Ishikawa (cell line): ENCODE data around the gene RNF220.

Source experiments
- CEBPB ChIP-seq: IDR thresholded peaks from 2 replicates; pipeline ENCODE4 v1.6.1; 2012
- CREB1 ChIP-seq: IDR thresholded peaks from 2 replicates; pipeline ENCODE4 v1.6.1; 2012; ENCODE audit warnings: low read depth
- EGR1 ChIP-seq: IDR thresholded peaks from 2 replicates; pipeline ENCODE4 v1.6.1; 2012
- EP300 ChIP-seq: IDR thresholded peaks from 2 replicates; pipeline ENCODE4 v1.6.1; 2012; ENCODE audit warnings: borderline replicate concordance
- FOXM1 ChIP-seq: IDR thresholded peaks from 2 replicates; pipeline ENCODE4 v1.6.1; 2012; ENCODE audit warnings: low read depth, borderline replicate concordance
- NFIC ChIP-seq: IDR thresholded peaks from 2 replicates; pipeline ENCODE4 v1.6.1; 2012
- RAD21 ChIP-seq: IDR thresholded peaks from 2 replicates; pipeline ENCODE4 v1.6.1; 2012; ENCODE audit warnings: low read depth
- TAF1 ChIP-seq: IDR thresholded peaks from 2 replicates; pipeline ENCODE4 v1.6.1; 2012; ENCODE audit warnings: low read depth, mild to moderate bottlenecking
- TCF12 ChIP-seq: IDR thresholded peaks from 2 replicates; pipeline ENCODE4 v1.6.1; 2012; ENCODE audit warnings: low read depth
- TEAD4 ChIP-seq: IDR thresholded peaks from 2 replicates; pipeline ENCODE4 v1.6.1; 2012
- YY1 ChIP-seq: IDR thresholded peaks from 2 replicates; pipeline ENCODE4 v1.6.1; 2012; ENCODE audit warnings: low read depth
- ZBTB7A ChIP-seq: IDR thresholded peaks from 2 replicates; pipeline ENCODE4 v1.6.1; 2012; ENCODE audit warnings: low read depth
- TF ChIP-seq, protein P1 (sequence below): IDR thresholded peaks from 2 replicates; pipeline ENCODE4 v1.6.1; 2012
- TF ChIP-seq, protein P2 (sequence below): IDR thresholded peaks from 2 replicates; pipeline ENCODE4 v1.6.1; 2012; ENCODE audit warnings: low read depth, mild to moderate bottlenecking
- TF ChIP-seq, protein P3 (sequence below): IDR thresholded peaks from 2 replicates; pipeline ENCODE4 v1.6.1; 2012

RNF220 gene

DNA sequence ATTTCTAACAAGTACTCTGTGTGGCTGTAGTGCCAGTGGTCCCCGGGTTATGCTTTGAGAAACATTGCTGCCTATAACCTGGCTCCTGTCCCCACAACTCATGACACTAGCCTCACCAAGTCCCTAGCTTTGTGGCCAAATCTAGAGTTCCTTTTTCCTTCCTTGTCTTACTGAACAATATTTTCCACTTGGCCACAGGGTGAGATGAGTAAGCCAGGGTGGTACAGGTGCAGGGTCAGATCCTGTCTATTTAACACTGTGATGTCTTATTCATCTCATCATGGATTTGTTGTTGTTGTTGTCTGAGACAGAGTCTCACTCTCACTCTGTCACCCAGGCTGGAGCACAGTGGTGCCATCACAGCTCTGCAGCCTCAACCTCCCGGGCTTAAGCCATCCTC lies 288.1 kb downstream of the RNF220 start:
- TF ChIP-seq FOXM1 (no peak), EGR1 (no peak), CEBPB (no peak), NFIC (no peak), TEAD4 (no peak), ZBTB7A (no peak)
- TF ChIP-seq, protein P1, sequence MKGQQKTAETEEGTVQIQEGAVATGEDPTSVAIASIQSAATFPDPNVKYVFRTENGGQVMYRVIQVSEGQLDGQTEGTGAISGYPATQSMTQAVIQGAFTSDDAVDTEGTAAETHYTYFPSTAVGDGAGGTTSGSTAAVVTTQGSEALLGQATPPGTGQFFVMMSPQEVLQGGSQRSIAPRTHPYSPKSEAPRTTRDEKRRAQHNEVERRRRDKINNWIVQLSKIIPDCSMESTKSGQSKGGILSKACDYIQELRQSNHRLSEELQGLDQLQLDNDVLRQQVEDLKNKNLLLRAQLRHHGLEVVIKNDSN = no peak
- TF ChIP-seq, protein P2, sequence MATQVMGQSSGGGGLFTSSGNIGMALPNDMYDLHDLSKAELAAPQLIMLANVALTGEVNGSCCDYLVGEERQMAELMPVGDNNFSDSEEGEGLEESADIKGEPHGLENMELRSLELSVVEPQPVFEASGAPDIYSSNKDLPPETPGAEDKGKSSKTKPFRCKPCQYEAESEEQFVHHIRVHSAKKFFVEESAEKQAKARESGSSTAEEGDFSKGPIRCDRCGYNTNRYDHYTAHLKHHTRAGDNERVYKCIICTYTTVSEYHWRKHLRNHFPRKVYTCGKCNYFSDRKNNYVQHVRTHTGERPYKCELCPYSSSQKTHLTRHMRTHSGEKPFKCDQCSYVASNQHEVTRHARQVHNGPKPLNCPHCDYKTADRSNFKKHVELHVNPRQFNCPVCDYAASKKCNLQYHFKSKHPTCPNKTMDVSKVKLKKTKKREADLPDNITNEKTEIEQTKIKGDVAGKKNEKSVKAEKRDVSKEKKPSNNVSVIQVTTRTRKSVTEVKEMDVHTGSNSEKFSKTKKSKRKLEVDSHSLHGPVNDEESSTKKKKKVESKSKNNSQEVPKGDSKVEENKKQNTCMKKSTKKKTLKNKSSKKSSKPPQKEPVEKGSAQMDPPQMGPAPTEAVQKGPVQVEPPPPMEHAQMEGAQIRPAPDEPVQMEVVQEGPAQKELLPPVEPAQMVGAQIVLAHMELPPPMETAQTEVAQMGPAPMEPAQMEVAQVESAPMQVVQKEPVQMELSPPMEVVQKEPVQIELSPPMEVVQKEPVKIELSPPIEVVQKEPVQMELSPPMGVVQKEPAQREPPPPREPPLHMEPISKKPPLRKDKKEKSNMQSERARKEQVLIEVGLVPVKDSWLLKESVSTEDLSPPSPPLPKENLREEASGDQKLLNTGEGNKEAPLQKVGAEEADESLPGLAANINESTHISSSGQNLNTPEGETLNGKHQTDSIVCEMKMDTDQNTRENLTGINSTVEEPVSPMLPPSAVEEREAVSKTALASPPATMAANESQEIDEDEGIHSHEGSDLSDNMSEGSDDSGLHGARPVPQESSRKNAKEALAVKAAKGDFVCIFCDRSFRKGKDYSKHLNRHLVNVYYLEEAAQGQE = no peak

DNA sequence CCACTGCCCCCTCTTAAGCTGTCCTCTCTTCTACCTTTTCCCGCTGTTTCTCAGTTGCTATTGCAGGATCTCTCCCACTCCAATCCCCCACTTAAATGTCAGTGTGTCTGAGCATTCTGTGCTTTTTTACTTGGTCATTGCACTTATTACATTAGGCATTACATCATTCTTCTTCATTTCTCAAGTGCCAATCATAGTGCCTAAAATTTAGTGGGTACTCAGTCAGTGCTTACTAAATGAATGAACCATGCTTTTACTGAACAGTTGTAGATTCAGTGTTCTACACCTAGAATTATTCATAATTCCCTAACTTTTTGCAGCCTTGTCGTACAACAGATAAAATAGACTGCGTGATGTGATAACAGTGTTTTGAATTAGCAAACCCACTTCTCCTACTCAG lies 288.8 kb downstream of the RNF220 start:
- TF ChIP-seq EGR1 (no peak), YY1 (no peak), NFIC (no peak), TAF1 (no peak), CEBPB (no peak), TEAD4 (no peak), EP300 (no peak), FOXM1 (no peak), TCF12 (no peak), ZBTB7A (no peak)
- TF ChIP-seq, protein P1 = no peak

GRCh38 chr1:44694863-44695478 lies 289.9 kb downstream of the RNF220 start:
- TF ChIP-seq ZBTB7A (no peak), TAF1 (no peak), RAD21 (no peak)
- TF ChIP-seq, protein P3, sequence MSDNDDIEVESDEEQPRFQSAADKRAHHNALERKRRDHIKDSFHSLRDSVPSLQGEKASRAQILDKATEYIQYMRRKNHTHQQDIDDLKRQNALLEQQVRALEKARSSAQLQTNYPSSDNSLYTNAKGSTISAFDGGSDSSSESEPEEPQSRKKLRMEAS = no peak
- TF ChIP-seq, protein P2 = no peak

DNA sequence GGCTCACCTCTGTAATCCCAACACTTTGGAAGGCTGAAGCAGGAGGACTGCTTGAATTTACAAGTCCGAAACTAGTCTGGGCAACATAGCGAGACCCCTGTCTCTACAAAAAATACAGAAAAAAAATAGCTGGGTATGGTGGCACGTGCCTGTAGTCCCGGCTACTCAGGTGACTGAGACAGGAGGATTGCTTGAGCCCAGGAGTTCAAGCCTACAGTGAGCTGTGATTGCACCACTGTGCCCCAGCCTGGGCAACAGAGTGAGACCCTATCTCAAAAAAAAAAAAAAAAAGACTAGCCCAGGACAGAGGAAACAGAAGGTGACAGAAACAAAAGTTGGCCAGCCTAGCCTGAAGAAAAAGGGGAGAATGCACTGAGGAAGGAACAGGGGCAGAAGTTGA lies 290.6 kb downstream of the RNF220 start:
- TF ChIP-seq CREB1 (no peak), TCF12 (no peak), ZBTB7A (no peak), FOXM1 (no peak), EP300 (no peak), NFIC (no peak), RAD21 (no peak), CEBPB (no peak), TAF1 (no peak), TEAD4 (no peak), EGR1 (no peak)
- TF ChIP-seq, protein P1 = no peak
- TF ChIP-seq, protein P3 = no peak
- TF ChIP-seq, protein P2 = no peak

GRCh38 chr1:44696101-44696500 lies 291.0 kb downstream of the RNF220 start:
- TF ChIP-seq RAD21 = no peak
- no peak for TF ChIP-seq TAF1
- TF ChIP-seq, protein P3 = no peak
- TF ChIP-seq CREB1 = no peak
- TF ChIP-seq TCF12 = no peak
- TF ChIP-seq FOXM1 = no peak
- TF ChIP-seq EP300 = no peak
- TF ChIP-seq, protein P2 = no peak
- no peak for TF ChIP-seq EGR1
- no peak for TF ChIP-seq CEBPB
- no peak for TF ChIP-seq NFIC
- TF ChIP-seq ZBTB7A = no peak
- TF ChIP-seq YY1 = no peak
- TF ChIP-seq, protein P1 = no peak
- no peak for TF ChIP-seq TEAD4
